Measurements from ENCODE around the gene SPN.

DNA sequence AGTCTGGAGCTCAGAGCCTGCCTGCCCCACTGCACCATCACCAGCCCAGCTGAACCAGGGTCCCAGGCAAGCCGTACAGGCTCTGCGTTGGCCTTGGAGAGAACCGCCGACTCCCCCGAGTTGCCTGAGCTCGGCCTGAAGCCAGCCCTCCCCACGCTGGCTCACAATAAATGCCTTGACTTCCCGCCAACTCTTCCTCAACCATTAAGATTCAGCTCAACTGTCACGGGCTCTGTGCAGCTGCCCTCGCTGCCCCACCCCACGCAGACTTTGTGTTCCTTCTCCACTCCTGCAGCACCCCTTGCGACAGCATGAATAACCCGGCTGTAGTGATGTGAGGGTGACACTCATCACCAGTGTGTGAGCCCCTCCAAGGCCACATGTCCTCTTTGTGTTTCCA lies 11.1 kb downstream of the SPN start:
- TF ChIP-seq, protein P1, sequence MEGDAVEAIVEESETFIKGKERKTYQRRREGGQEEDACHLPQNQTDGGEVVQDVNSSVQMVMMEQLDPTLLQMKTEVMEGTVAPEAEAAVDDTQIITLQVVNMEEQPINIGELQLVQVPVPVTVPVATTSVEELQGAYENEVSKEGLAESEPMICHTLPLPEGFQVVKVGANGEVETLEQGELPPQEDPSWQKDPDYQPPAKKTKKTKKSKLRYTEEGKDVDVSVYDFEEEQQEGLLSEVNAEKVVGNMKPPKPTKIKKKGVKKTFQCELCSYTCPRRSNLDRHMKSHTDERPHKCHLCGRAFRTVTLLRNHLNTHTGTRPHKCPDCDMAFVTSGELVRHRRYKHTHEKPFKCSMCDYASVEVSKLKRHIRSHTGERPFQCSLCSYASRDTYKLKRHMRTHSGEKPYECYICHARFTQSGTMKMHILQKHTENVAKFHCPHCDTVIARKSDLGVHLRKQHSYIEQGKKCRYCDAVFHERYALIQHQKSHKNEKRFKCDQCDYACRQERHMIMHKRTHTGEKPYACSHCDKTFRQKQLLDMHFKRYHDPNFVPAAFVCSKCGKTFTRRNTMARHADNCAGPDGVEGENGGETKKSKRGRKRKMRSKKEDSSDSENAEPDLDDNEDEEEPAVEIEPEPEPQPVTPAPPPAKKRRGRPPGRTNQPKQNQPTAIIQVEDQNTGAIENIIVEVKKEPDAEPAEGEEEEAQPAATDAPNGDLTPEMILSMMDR (IDR thresholded peaks at IDR 0.05) = no peak
- peak in 1 of 2 donors; percentile 55 for TF ChIP-seq POLR2AphosphoS5 (IDR thresholded peaks at IDR 0.05; ENCODE audit: insufficient read depth in 1 of 2, low read depth in 1 of 2)

All from vagina (tissue), 2 donors.